ENCODE results near the gene RFC4. TPM values are rescaled to one million over a fixed set of nuclear protein-coding genes. Genes with fewer than 3 reads are reported as not detected.

The RFC4 gene
- polyA plus RNA-seq, 3 donors, result 44.0 to 58.3 (median 54.9) TPM

GRCh38 chr3:186788482-186789370 is 17.6 kb downstream of the RFC4 start:
- DNase-seq (ENCODE audit: low read depth in 3 of 3, low spot score in 2 of 3), result no peak

- DNase-seq (ENCODE audit: low read depth in 3 of 3, low spot score in 2 of 3), result no peak
These were observed 18.4 kb downstream of the RFC4 start for GRCh38 chr3:186787642-186788481.

DNA sequence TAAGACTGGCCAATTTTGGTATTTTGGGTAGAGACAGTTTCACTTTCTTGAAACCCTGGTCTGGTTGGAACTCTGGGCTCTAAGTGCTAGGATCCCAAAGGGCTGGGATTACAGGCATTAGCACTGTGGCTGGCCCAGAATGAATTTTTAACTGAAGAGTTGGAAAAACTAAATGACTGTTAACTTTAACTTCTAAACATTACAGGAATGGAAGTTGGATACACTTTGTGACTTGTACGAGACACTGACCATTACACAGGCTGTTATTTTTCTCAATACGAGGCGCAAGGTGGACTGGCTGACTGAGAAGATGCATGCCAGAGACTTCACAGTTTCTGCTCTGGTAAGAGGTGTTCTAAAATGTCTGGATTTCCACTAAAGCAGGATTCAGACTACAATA is 19.4 kb downstream of the RFC4 start:
- DNase-seq (ENCODE audit: low read depth in 3 of 3, low spot score in 2 of 3), result no peak

DNA sequence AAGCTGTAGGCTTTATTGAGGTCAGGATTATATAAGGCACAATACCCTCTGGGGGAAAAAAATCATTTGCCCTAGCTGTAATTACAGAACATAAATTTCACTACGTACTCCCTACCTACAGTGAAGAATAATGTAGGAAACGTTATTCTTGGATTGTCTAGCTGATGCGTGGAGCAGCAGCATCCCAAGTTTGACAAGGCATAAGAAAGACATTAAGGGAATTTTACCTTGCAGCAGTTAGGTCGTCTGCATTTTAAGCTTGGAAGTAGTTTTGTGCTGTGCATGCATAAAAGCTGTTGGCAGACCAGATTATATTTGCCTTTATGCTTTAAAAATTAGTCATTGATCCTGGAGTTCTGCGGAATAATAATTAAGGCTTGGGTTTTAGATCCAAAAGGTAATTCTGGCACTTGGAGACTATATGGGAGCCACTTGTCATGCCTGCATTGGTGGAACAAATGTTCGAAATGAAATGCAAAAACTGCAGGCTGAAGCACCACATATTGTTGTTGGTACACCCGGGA is 20.7 kb downstream of the RFC4 start:
- DNase-seq (ENCODE audit: low read depth in 3 of 3, low spot score in 2 of 3), result no peak

GRCh38 chr3:186784820-186785494 is 21.3 kb downstream of the RFC4 start:
- DNase-seq (ENCODE audit: low read depth in 3 of 3, low spot score in 2 of 3), result no peak

GRCh38 chr3:186783731-186784515 is 22.4 kb downstream of the RFC4 start:
- DNase-seq (ENCODE audit: low read depth in 3 of 3, low spot score in 2 of 3), result peak; percentile 63 to 65 (median 63)

DNA sequence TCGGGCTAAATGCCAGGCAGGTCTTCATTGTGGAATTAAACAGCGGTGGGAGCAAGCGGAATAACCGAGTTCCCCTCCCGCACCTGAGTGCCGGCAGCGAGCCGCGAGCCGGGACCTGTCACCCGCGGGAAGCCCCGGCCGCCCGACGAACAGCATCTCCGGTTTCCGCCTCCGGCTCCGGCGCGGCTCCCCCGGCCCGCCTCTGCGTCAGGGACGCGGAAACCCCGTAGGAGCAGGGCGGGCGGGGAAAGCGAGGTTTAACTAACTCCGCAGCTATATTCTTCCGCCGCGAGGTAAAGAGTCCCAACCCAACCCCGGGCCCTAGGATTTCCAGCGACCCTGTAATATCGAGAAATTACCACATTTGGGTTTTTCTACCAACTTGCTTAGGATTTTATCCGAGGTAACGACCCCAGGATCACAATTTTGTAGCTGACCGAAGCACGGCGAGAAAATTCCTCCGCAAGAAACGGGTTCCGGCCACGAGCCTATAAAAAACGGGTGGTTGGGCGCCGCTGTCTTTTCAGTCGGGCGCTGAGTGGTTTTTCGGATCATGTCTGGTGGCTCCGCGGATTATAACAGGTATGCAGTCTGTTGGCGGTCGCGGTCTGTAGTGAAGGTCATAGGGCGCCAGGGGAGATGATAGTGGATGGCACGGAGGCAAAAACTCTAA is 23.1 kb downstream of the RFC4 start, which contains the start of gene EIF4A2:
TSS of gene EIF4A2 (plus strand) at position 520 of the 673 bp plus-strand sequence. CDS start at position 554, 34 bp downstream.
- DNase-seq (ENCODE audit: low read depth in 3 of 3, low spot score in 2 of 3), result peak; percentile 85 to 93 (median 92)

DNA sequence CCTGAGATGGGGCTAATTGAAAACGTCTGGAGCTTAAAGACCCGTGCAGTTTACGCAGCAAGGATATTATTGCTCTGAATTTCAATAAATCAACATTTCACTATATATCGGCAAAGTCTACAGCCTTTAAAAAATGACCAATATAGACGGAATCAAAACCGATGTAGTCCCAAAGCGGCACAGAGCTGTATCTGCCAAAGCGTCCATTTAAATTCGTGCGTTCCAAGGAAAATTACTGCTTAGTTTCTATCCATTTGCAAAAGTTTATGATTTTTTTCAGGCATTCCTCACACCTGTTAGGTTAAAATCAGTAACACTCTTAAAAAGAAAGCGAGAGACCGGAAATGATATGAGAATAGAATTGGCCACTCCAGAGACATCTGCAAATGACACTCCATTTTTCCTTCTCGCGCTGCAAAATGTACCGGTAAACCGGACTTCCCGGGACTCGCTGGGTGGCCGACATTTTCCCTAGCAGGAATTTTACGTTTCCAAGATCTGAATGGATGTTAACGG is 23.7 kb downstream of the RFC4 start:
- no peak for DNase-seq (ENCODE audit: low read depth in 3 of 3, low spot score in 2 of 3)

DNA sequence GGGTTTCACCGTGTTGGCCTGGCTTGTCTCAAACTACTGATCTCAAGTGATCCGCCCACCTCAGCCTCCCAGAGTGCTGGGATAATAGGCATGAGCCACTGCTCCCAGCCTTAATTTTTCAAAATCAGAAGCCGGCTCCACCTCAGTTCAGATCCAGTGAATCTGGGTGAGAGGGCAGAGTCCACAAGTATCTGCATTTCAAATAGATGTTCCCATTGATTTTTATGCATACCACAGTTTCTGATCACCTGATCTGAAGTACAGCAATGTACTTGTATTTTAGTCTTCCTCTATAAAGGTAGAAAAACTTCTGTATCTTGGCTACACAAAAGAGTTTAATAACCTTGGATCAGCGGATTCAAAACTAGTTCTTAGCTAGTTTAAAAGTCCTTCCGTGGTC is 27.1 kb downstream of the RFC4 start:
- no peak for DNase-seq (ENCODE audit: low read depth in 3 of 3, low spot score in 2 of 3)

DNA sequence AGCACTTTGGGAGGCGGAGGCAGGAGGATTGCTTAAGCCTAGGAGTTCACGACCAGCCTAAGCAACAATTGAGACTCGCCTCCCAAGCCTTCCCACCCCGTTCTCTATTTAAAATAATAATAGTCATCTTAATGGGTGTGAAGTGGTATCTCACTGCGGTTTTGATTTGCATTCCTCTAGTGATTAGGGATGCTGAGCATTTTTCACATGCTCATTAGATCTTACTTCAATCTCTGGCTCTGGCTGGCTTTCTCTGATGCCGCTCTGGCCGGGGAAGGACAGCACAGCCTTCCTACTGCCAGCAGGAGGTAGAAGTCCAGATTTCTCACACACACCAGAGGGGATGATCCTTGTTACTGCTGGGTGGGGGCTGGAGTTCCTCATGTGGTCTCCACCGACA is 30.3 kb downstream of the RFC4 start:
- DNase-seq (ENCODE audit: low read depth in 3 of 3, low spot score in 2 of 3), result no peak

- DNase-seq (ENCODE audit: low read depth in 3 of 3, low spot score in 2 of 3), result peak in 1 of 3 donors; percentile 6
These were observed 33.4 kb downstream of the RFC4 start for GRCh38 chr3:186772701-186773417.

DNA sequence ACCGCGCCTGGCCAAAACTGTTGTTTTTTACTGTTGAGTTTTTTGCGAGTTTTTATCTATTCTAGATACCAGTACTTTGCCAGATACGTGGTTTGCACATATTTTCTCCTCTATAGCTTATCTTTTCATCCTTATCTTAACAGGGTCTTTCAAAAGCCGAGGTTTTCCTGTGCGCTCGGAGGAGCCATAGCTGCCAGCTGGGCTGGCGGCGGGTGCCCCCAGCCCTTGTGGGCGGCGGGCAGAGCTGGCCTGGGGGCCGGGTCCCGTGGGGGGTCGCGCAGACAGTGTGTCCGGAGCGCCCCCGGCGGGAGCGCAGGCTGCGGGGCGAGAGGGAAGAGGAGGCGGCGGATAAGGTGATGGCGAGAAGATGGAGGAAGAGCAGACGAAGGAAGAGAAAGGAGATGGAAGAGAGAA is 34.0 kb downstream of the RFC4 start:
- DNase-seq (ENCODE audit: low read depth in 3 of 3, low spot score in 2 of 3), result no peak

- DNase-seq (ENCODE audit: low read depth in 3 of 3, low spot score in 2 of 3), result no peak
These were observed 45.3 kb downstream of the RFC4 start for GRCh38 chr3:186760897-186761447.

DNA sequence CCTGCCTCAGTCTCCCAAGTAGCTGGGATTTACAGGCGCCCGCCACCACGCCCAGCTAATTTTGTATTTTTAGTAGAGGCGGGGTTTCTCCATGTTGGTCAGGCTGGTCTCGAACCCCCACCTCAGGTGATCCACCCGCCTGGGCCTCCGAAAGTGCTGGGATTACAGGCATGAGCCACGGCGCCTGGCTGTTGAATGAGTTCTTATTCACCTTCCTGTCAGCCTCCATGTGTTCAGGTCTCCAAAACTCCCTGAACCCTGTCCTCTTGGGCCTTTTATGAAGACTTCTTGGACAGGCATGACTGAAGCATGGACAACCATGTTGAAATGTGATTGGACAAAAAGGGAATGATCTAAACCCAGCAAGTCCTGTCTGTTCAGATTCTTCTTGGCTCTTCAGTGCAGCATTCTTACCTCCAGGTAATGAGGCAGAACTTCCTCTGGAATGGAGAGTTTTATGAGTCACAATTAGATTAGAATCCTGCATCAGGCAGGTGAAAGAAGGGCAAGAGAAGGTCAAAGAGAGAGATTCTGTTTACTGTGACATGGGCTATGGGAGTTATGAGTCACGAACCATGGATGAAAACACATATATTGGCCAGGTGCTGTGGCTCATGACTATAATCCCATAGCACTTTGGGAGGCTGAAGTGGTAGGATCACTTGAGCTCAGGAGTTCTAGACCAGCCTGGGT is 46.0 kb downstream of the RFC4 start:
- no peak for DNase-seq (ENCODE audit: low read depth in 3 of 3, low spot score in 2 of 3)

DNA sequence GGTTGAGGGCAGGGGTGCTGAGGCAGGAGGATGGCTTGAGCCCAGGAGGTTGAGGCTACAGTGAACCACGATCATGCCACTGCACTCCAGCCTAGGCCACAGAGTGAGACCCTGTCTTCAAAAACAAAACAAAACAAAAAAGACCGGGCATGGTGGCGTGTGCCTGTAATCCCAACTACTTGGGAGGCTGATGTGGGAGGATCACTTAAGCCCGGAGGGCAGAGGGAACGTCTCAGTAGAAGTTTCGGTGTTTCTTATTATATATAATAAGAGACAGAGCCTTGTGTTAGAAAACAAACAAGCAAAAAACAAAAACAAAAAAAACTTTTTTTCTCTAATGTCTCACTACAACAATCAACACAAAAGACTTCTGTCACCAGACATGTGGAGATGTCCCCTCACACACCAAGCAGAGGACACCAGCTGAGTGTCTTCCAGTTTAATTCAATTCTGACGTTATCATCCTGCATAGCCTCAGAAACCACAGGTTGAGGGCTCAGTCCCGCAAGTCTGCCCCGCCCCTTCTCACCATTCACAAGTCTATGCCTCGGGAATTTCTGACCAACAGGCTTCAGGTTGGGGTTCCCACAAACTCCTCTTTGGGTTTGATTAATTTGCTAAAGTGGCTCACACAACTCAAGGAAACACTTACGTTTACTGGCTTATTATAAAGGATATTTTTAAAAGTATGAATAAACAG is 46.9 kb downstream of the RFC4 start:
- DNase-seq (ENCODE audit: low read depth in 3 of 3, low spot score in 2 of 3), result no peak

GRCh38 chr3:186757686-186758220 is 48.5 kb downstream of the RFC4 start:
- no peak for DNase-seq (ENCODE audit: low read depth in 3 of 3, low spot score in 2 of 3)

DNA sequence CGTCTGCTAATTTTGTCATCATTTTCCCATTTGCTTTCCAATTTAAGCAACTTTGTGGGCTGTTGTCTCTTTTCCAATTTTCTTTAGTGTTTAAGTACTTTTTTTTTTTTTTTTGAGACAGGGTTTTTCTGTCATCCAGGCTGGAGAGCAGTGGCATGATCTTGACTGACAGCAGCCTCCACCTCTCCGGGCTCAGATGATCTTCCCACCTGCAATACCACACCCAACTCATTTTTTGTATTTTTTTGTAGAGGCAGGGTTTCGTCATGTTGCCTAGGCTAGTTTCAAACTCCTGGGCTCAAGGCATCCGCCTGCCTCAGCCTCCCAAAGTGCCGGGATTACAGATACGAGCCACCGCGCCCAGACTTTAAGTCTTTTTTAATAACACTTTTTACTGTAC is 49.1 kb downstream of the RFC4 start:
- DNase-seq (ENCODE audit: low read depth in 3 of 3, low spot score in 2 of 3), result no peak
